ENCODE measurements around the gene IFT20.

Gene IFT20

GRCh38 chr17:28335201-28335958 lies at the start of gene IFT20, which contains the start of gene TNFAIP1:
IFT20 (minus strand) TSS chr17:28335472; CDS start chr17:28331985, 3,487 bp downstream.
TNFAIP1 (plus strand) TSS chr17:28335761; CDS start chr17:28339522, 3,761 bp downstream.
- DNase-seq, result peak; percentile 98

DNA sequence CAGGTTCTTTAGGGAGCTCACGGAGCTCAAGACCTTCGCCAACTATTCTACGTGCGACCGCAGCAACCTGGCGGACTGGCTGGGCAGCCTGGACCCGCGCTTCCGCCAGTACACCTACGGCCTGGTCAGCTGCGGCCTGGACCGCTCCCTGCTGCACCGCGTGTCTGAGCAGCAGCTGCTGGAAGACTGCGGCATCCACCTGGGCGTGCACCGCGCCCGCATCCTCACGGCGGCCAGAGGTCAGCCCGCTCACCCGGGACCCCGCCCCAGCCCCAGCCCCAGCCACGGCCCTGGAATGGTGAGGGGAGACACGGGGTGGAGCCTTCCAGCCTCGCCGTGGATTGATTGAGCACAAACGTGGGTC lies 49.7 kb upstream of the IFT20 start:
- no peak for DNase-seq

DNA sequence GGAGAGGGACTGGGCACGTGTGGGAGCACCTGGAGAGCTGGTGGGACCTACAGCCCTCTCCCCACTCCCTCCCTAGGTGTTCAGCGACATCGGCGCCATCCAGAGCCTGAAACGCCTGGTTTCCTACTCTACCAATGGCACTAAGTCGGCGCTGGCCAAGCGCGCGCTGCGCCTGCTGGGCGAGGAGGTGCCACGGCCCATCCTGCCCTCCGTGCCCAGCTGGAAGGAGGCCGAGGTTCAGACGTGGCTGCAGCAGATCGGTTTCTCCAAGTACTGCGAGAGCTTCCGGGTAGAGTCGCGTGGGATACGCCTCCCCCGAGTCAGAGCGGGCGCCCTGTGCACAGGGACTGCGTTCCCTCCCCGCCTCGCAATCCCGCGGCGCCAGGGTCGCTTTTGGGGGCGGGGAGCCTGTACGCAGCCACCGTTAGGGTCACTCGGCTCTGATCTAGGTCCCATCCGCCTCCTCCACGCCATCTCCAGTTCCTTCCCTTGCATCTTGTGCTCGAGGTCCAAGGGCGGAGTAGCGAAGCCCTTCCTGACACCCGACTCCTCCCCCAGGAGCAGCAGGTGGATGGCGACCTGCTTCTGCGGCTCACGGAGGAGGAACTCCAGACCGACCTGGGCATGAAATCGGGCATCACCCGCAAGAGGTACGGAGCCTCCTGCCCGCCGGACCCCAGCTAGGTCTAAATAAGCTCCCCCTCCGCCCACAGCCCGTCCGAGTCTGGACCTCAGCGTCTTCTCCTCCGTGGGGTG lies 49.2 kb upstream of the IFT20 start:
- DNase-seq, result no peak

- no peak for DNase-seq
Measured at GRCh38 chr17:28381141-28381825, 46.0 kb upstream of the IFT20 start.

GRCh38 chr17:28379814-28380801 lies 44.8 kb upstream of the IFT20 start:
- DNase-seq, result no peak

DNA sequence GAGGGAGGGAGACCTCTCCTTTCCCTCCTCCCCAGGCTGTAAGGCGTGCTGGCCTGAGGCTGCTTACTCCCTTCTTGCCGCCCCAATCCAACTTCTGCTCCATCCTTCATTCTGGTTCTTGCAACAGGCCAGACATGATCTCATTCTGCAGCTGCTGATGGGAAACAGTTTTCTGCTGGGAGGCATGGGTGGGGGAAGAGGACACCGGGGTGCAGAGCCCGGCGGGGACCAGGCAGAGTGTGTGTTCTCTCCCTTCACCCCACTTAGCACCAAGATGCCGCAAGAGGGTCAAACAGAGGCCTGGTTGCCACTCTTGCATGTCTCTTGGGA lies 37.6 kb upstream of the IFT20 start:
- no peak for DNase-seq

DNA sequence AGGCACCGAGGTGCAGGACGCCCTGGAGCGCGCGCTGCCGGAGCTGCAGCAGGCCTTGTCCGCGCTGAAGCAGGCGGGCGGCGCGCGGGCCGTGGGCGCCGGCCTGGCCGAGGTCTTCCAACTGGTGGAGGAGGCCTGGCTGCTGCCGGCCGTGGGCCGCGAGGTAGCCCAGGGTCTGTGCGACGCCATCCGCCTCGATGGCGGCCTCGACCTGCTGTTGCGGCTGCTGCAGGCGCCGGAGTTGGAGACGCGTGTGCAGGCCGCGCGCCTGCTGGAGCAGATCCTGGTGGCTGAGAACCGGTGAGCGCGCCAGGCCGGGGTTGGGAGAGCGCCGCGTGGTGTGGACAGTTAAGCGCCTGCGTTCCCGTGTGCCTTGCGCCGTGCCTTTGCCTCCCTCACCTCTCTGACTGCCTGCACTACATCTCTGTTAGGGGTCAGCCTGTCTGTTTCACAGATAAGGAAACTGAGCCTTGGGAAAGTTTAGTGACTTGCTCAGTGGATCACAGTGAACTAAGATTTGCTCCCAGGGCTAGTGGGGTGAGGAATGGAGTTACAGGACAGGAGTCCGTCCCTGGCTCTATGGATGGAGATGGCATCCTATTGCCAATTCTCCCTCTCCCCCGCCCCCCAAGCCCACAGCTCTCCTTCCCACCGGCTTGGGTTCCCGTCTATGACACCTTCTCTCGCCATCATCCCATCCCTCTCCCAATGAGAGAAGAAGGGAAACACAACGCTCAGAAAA lies 37.1 kb upstream of the IFT20 start:
- DNase-seq, result no peak

DNA sequence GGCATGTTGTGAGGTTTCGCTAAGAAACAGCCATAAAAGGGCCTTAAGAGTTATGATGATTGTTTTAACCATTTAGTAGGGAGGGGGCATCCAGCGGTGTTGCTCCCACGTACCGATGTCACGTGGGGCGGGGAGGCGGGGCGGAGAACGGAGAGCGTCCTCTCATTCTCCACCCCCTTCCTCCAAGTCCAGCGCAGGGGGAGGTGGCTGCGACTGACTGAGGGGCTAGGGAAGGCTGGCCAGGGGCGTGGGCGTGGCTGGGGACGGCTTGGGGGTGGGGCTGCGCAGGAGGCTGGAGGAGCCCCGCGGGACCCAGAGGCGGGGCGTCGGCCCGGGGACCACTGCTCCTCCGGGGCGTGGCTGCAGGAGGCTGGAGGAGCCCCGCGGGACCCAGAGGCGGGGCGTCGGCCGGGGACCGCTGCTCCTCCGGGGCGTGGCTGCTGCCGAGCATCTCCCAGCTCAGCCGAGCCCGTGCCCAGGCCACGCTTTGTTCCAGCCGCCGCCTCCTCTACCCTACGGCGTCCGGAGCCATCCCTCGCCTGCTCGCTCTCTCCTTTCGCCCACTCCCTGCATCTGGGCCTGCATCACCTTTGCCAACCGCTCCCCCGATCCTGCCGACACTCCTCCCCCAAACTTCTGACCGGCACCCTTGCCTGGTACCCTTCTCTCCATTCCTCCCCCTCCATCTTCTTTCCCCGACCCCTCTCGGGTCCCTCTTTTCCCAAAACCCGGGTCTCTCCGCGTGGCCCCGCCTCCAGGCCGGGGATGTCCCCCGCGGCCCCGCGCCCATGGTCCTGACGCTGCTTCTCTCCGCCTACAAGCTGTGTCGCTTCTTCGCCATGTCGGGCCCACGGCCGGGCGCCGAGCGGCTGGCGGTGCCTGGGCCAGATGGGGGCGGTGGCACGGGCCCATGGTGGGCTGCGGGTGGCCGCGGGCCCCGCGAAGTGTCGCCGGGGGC lies 36.3 kb upstream of the IFT20 start, which contains the start of gene SARM1:
Gene SARM1 (plus strand): TSS at position 450 of the 958 bp plus-strand sequence. CDS start 339 bp downstream, at position 789.
- DNase-seq, result peak in 1 of 2 experiments; percentile 16

GRCh38 chr17:28370744-28371103 lies 35.5 kb upstream of the IFT20 start:
- no peak for DNase-seq

DNA sequence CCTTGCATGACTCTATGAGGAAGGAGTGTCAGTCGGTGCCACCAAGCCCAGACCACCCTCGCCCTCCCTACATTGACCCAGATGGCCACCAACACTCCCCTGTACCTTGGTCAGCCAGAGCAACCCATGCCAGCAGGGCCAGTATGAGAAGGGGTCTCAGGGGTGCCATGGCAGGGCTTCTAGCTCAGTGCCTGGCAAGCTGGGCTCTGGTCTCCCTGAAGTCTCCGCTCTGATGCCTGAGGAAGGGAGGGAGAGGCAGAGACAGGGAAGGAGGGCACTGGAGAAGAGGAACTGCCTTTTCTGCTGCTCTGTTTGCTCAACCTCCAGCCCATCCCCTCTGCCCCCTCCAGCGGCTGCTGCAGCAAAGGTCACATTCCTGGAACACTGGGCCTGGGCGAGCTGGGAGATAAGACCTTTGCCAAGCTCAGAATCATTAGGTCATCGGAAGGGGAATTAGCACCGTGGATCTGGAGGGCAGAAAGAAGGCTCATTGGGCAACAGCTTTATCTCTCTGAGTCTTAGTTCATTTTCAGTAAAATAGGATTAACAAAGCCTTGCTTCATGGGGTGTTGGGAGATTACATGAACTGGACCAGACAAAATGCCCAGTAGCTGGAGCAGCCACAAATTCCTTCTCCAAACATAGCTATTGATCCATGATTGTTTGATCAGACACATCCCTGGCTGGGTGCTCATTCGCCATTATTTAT lies 34.9 kb upstream of the IFT20 start, which contains the start of gene VTN:
Gene VTN (minus strand): TSS at position 273 of the 709 bp plus-strand sequence. CDS start 104 bp downstream, at position 169.
- no peak for DNase-seq

GRCh38 chr17:28369684-28370034 lies 34.4 kb upstream of the IFT20 start:
- no peak for DNase-seq

GRCh38 chr17:28368915-28369683 lies 33.8 kb upstream of the IFT20 start:
- no peak for DNase-seq

GRCh38 chr17:28368306-28368831 lies 33.1 kb upstream of the IFT20 start:
- DNase-seq, result no peak

DNA sequence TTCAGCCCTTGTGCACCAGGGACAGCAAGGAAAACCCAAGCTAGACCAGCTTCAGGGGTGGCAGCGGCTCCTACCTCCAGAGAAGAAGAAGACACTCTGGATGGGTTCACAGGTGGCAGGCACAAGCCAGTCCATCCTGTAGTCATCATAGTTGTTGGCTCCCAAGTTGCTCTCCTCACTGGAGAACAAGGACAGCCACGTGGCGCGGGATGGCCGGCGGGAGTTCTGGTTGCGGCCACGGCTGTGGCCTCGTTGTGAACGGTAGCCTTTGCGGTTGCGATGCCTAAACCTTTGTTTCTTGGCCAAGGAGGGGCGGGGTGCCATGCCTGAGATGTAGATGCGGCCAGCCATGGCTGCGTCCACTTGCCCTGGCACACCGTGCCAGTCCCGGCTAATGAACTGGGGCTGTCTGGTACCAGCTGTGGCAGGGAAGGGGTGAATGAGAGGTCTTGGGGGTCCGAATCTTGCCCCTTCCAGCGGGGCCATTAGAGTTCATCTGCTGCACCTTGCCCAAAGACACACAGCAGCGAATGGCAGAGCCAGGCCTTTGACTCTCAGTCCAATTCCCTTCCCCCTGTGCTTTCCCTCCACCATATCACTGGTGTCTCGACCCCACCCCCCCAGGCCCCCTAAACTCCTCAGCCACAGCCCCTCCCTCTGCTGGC lies 32.5 kb upstream of the IFT20 start:
- DNase-seq, result no peak

- DNase-seq, result no peak
Measured at GRCh38 chr17:28366605-28367004, 31.3 kb upstream of the IFT20 start.

DNA sequence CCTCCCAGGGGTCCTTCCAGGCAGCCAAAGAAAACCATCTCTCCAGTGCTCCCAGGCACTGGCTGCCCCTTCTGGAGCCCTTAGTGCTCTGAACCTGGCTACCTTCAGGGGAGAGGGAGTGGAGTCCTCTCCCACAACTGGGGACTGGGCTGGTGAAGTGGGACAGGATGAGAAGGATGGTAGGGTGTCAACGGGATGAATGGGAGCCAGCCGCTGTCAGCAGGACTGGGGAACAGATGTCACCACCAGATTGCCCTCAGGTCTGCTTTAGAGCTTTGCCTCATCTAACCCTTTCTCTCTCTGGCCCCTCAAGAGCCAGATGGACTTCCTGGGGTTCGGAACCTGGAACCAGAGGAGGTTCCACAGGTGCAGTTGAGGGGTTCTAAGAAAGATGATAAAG lies 30.2 kb upstream of the IFT20 start:
- no peak for DNase-seq

GRCh38 chr17:28364665-28365363 lies 29.5 kb upstream of the IFT20 start, which contains the start of gene SEBOX:
SEBOX (minus strand) TSS chr17:28365199; CDS start chr17:28365151, 48 bp downstream.
- no peak for DNase-seq
